SK-N-MC (cell line): ENCODE measurements around the gene NFIB.

Source experiments
- EZH2 ChIP-seq: fragments of 200-600 bp; sonication (generic); IDR thresholded peaks from one replicate; pipeline ENCODE4 v1.6.1; 2017; ENCODE audit warnings: antibody characterized with exemption
- POLR2AphosphoS5 ChIP-seq: IDR thresholded peaks from 2 replicates; pipeline ENCODE4 v1.6.1; 2012; ENCODE audit warnings: mild to moderate bottlenecking, low read depth, low read length, borderline replicate concordance

DNA sequence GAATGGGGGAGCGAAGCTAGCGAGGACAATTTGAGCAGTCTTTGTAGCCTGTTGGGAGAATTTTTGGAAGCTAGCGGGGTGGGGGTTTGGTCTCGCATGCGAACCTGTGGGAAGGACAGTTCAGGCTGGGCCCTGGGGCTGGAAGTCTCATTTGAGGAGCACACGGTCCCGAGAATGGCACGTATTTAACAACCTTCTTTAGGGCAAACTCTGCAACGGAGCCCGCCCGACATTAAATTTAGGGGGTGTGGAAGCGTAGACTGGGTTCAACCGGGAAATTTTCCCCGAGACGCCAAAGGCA, 35.2 kb upstream of the NFIB start:
- TF ChIP-seq POLR2AphosphoS5 (no peak), EZH2 (no peak)
